GM06990 (cell line): ENCODE data around the gene PLAC9.

Source experiments
- DNase-seq: peaks from one replicate; pipeline ENCODE4 v3.0.0-alpha.2; 2011; ENCODE audit not compliant: insufficient read length; ENCODE audit errors: extremely low read depth
- H3K27me3 ChIP-seq: replicated peaks from 2 replicates; pipeline ENCODE4 v1.6.0; 2011; ENCODE audit warnings: low read length; ENCODE audit not compliant: control insufficient read depth, insufficient read depth
- H3K36me3 ChIP-seq: 2 replicates; pipeline ENCODE4 v1.5.1; 2011; ENCODE audit warnings: low read length; ENCODE audit not compliant: control insufficient read depth, insufficient read depth
- H3K4me3 ChIP-seq: replicated peaks from 2 replicates; pipeline ENCODE4 v1.5.1; 2011; ENCODE audit warnings: low read depth, mild to moderate bottlenecking, control low read depth, low read length
- TF ChIP-seq, protein P1 (sequence below): IDR thresholded peaks from 2 replicates; pipeline ENCODE4 v1.5.1; 2011; ENCODE audit warnings: low read length, control low read depth, mild to moderate bottlenecking, inconsistent platforms; ENCODE audit not compliant: insufficient read depth, poor library complexity, severe bottlenecking

Gene PLAC9

DNA sequence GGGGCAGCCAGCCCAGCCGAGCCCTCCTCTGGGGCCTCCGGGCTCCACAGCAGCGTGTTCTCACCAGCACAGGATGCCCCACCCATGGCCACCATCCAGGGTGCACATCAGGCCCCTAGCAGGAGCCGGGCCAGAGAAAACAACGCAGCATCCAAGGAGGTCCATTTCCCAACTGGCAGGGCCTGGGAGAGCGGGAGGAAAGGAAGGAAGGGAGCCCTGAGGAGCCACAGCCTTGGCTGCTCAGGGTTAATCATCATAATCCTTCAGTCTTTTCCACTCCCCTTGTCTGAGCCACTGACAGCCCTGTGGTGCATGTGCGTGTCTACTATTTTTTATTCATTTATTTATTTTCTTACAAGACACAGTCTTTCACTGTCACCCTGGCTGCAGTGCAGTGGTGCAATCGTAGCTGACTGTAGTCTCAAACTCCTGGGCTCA, 3.6 kb downstream of the PLAC9 start:
- TF ChIP-seq, protein P1, sequence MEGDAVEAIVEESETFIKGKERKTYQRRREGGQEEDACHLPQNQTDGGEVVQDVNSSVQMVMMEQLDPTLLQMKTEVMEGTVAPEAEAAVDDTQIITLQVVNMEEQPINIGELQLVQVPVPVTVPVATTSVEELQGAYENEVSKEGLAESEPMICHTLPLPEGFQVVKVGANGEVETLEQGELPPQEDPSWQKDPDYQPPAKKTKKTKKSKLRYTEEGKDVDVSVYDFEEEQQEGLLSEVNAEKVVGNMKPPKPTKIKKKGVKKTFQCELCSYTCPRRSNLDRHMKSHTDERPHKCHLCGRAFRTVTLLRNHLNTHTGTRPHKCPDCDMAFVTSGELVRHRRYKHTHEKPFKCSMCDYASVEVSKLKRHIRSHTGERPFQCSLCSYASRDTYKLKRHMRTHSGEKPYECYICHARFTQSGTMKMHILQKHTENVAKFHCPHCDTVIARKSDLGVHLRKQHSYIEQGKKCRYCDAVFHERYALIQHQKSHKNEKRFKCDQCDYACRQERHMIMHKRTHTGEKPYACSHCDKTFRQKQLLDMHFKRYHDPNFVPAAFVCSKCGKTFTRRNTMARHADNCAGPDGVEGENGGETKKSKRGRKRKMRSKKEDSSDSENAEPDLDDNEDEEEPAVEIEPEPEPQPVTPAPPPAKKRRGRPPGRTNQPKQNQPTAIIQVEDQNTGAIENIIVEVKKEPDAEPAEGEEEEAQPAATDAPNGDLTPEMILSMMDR = no peak
- no peak overlapping the region for H3K4me3 ChIP-seq
- H3K36me3 ChIP-seq = no peaks in the 10 kb centered on the region
- no peak for DNase-seq
- H3K27me3 ChIP-seq = peaks cover 1% of the 10 kb centered on the region; the same call in 1 of the 2 replicates

- DNase-seq = no peak
- no peak overlapping the region for H3K4me3 ChIP-seq
- no peaks in the 10 kb centered on the region for H3K36me3 ChIP-seq
- TF ChIP-seq, protein P1 = no peak
- peaks cover 1% of the 10 kb centered on the region; the same call in 1 of the 2 replicates for H3K27me3 ChIP-seq
Measured at GRCh38 chr10:80137031-80137862, 4.7 kb downstream of the PLAC9 start.

DNA sequence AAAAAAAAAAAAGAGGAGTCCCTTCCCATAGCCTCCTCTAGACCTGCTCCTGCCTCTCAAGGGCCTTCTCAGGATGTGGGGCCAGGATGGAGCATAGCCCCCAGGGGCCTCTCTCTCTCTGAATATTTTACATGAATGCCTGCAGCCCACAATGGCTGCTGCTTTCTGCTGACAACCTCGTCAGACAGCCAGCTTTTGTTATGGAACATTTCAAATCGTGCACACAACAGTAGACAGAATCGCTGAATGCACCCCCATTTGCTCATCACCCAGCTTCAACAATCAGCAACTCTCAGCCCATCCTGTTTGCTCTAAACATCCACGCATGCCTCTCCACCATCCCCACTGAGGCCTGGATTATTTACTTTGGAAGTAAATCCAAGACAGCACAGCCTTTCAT, 5.4 kb downstream of the PLAC9 start:
- TF ChIP-seq, protein P1 = no peak
- Histone ChIP-seq H3K4me3 (no peak overlapping the region), H3K27me3 (peaks cover 1% of the 10 kb centered on the region; the same call in 1 of the 2 replicates), H3K36me3 (no peaks in the 10 kb centered on the region)
- no peak for DNase-seq

- Histone ChIP-seq H3K4me3 (no peak overlapping the region), H3K36me3 (no peaks in the 10 kb centered on the region), H3K27me3 (no peaks in the 10 kb centered on the region)
- DNase-seq = no peak
- TF ChIP-seq, protein P1 = no peak
Measured at GRCh38 chr10:80139265-80139664, 6.7 kb downstream of the PLAC9 start.

DNA sequence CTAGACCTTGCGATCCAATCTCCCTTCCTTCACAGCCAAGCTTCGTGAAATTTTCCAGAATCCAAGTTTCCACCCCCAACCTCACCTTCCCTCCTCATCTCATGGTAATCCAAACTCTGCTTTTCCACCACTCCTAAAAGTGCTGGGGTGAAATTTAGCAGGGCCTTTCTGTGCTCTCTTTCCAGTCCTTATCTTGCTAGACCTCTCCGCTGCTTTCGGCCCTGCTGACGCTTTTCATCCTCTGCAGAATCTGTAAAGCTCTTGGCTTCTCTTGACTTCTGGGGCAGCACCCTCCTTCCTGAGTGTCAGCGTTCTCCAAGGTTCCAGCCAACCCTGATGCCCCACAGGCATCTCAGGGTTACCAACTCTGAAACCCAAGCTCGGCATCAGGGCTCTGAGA, 7.7 kb downstream of the PLAC9 start:
- no peaks in the 10 kb centered on the region for H3K27me3 ChIP-seq
- H3K36me3 ChIP-seq = no peaks in the 10 kb centered on the region
- TF ChIP-seq, protein P1 = no peak
- no peak overlapping the region for H3K4me3 ChIP-seq
- no peak for DNase-seq
